ENCODE results near the gene PGLYRP4. TPM values are rescaled to one million over a fixed set of nuclear protein-coding genes. Genes with fewer than 3 reads are reported as not detected.

The PGLYRP4 gene
- total RNA-seq, 4 donors from 2014 or later: not detected

GRCh38 chr1:153361480-153362109, 13.0 kb upstream of the PGLYRP4 start:
- no peak for ATAC-seq
- intact Hi-C loops (cut with DNase I; ENCODE audit: low total_unique reads) (no loop called here), in situ Hi-C loops (cut with MboI; ENCODE audit: low sequenced_read_pairs in 4 of 4) (loop anchor here in 2 of 4 donors (25.0 kb wide), 2 partner anchors 376 to 651 kb away; partner anchors contain the start of gene INTS3 (in 1 of the 2))
- no peaks in the 10 kb centered on the region for H3K27me3 ChIP-seq
- TF ChIP-seq CTCF (IDR thresholded peaks at IDR 0.05 in 4 of 5, conservative IDR thresholded peaks at IDR 0.05 in 1 of 5) (no peak), POLR2A (IDR thresholded peaks at IDR 0.05) (no peak)
- DNase-seq: no peak
- H3K36me3 ChIP-seq: no peaks in the 10 kb centered on the region
- no peaks in the 10 kb centered on the region for H3K9me3 ChIP-seq
- no peak overlapping the region for H3K4me3 ChIP-seq
- no peak overlapping the region for H3K27ac ChIP-seq
- peaks cover 5 to 26% of the 10 kb centered on the region in 2 donors for H3K4me1 ChIP-seq

- no peaks in the 10 kb centered on the region for H3K9me3 ChIP-seq
Observed at GRCh38 chr1:153360592-153361479, 12.2 kb upstream of the PGLYRP4 start.

GRCh38 chr1:153360190-153360589, 11.5 kb upstream of the PGLYRP4 start:
- H3K4me3 ChIP-seq: no peak overlapping the region
- H3K36me3 ChIP-seq: no peaks in the 10 kb centered on the region
- H3K27ac ChIP-seq: peak overlapping the region in 1 of 4 donors; percentile 37
- peaks cover 5 to 26% of the 10 kb centered on the region in 2 donors for H3K4me1 ChIP-seq
- H3K9me3 ChIP-seq: no peaks in the 10 kb centered on the region
- in situ Hi-C loops (cut with MboI; ENCODE audit: low sequenced_read_pairs in 4 of 4): loop anchor here in 2 of 4 donors (25.0 kb wide), 2 partner anchors 377 to 652 kb away; partner anchors contain the start of gene INTS3 (in 1 of the 2)
- ATAC-seq (peak in 1 of 2 donors; percentile 27), DNase-seq (no peak)
- intact Hi-C loops (cut with DNase I; ENCODE audit: low total_unique reads): no loop called here
- TF ChIP-seq CTCF (IDR thresholded peaks at IDR 0.05 in 4 of 5, conservative IDR thresholded peaks at IDR 0.05 in 1 of 5) (no peak), POLR2A (IDR thresholded peaks at IDR 0.05) (no peak)
- no peaks in the 10 kb centered on the region for H3K27me3 ChIP-seq

More at GRCh38 chr1:153360592-153361479, 12.2 kb upstream of the PGLYRP4 start:
- TF ChIP-seq CTCF (IDR thresholded peaks at IDR 0.05 in 4 of 5, conservative IDR thresholded peaks at IDR 0.05 in 1 of 5) (no peak), POLR2A (IDR thresholded peaks at IDR 0.05) (no peak)
- no peak for ATAC-seq
- Histone ChIP-seq H3K4me1 (peaks cover 5 to 26% of the 10 kb centered on the region in 2 donors), H3K27me3 (no peaks in the 10 kb centered on the region), H3K4me3 (no peak overlapping the region), H3K36me3 (no peaks in the 10 kb centered on the region), H3K27ac (peak overlapping the region in 1 of 4 donors; percentile 37)
- intact Hi-C loops (cut with DNase I; ENCODE audit: low total_unique reads): no loop called here
- in situ Hi-C loops (cut with MboI; ENCODE audit: low sequenced_read_pairs in 4 of 4): loop anchor here in 2 of 4 donors (25.0 kb wide), 2 partner anchors 376 to 651 kb away; partner anchors contain the start of gene INTS3 (in 1 of the 2)
- no peak for DNase-seq

- in situ Hi-C loops (cut with MboI; ENCODE audit: low sequenced_read_pairs in 4 of 4): loop anchor here in 2 of 4 donors (10.0 to 25.0 kb wide), 3 partner anchors 136 to 653 kb away; partner anchors contain the start of gene INTS3 (in 1 of the 2)
- no peak for DNase-seq
- no peak for ATAC-seq
- peak overlapping the region in 1 of 4 donors; percentile 14 for H3K4me3 ChIP-seq
- intact Hi-C loops (cut with DNase I; ENCODE audit: low total_unique reads): loop anchor here (5.0 to 10.0 kb wide), 3 partner anchors 33 to 386 kb away; partner anchors contain the start of genes S100A2 and S100A8
- no peak overlapping the region for H3K27ac ChIP-seq
- peaks cover 5 to 17% of the 10 kb centered on the region in 2 donors for H3K4me1 ChIP-seq
- H3K36me3 ChIP-seq: no peaks in the 10 kb centered on the region
- TF ChIP-seq CTCF (IDR thresholded peaks at IDR 0.05 in 4 of 5, conservative IDR thresholded peaks at IDR 0.05 in 1 of 5) (no peak), POLR2A (IDR thresholded peaks at IDR 0.05) (no peak)
- H3K27me3 ChIP-seq: no peaks in the 10 kb centered on the region
- no peaks in the 10 kb centered on the region for H3K9me3 ChIP-seq
Observed at GRCh38 chr1:153359241-153359640, 10.6 kb upstream of the PGLYRP4 start.

All from gastrocnemius medialis (tissue), 4 donors.